ENCODE measurements around the gene SCAMP4. TPM values are rescaled to one million over a fixed set of nuclear protein-coding genes. Genes with fewer than 3 reads are reported as not detected.

The SCAMP4 gene
- total and polyA plus RNA-seq, 2 of the 13 experiments (the other 11 are each of a cell fraction or from before 2014, with no cell fraction given), result 10.7 to 13.7 TPM

- TF ChIP-seq ZNF737 (CRISPR knock-in tag; IDR thresholded peaks at IDR 0.05; ENCODE audit: borderline replicate concordance) (no peak), ELF3 (CRISPR knock-in tag; IDR thresholded peaks at IDR 0.05) (peak; percentile 95), KLF16 (CRISPR knock-in tag; IDR thresholded peaks at IDR 0.05) (peak in 1 of 2 experiments; percentile 92; a peak in 1 of 4 replicates), ZNF20 (CRISPR knock-in tag; IDR thresholded peaks at IDR 0.05) (no peak), ZBTB38 (CRISPR knock-in tag; IDR thresholded peaks at IDR 0.05) (peak; percentile 92), GZF1 (CRISPR knock-in tag; IDR thresholded peaks at IDR 0.05) (no peak), ZNF550 (CRISPR knock-in tag; IDR thresholded peaks at IDR 0.05; ENCODE audit: borderline replicate concordance) (no peak), TCF7L2 (IDR thresholded peaks at IDR 0.05; ENCODE audit: low read depth, low read length) (no peak), NFE2L2 (IDR thresholded peaks at IDR 0.05; ENCODE audit: low read length) (no peak), ZBTB1 (CRISPR knock-in tag; IDR thresholded peaks at IDR 0.05; ENCODE audit: borderline replicate concordance) (no peak), NCOR1 (IDR thresholded peaks at IDR 0.05; ENCODE audit: borderline replicate concordance, low read length) (no peak), ZFP1 (CRISPR knock-in tag; IDR thresholded peaks at IDR 0.05) (no peak), ZNF670 (CRISPR knock-in tag; IDR thresholded peaks at IDR 0.05; ENCODE audit: borderline replicate concordance) (no peak), CCAR2 (optimal IDR thresholded peaks at IDR 0.05; ENCODE audit: low read depth, low read length) (no peak), USF2 (IDR thresholded peaks at IDR 0.05; ENCODE audit: low read depth, low read length) (peak; percentile 92), USF2 (CRISPR knock-in tag; IDR thresholded peaks at IDR 0.05; ENCODE audit: borderline replicate concordance) (peak; percentile 98), PHB2 (IDR thresholded peaks at IDR 0.05; ENCODE audit: partially characterized antibody) (no peak), GMEB2 (CRISPR knock-in tag; IDR thresholded peaks at IDR 0.05; ENCODE audit: low read depth) (peak; percentile 93), CC2D1A (CRISPR knock-in tag; IDR thresholded peaks at IDR 0.05) (no peak), EZH2 (conservative IDR thresholded peaks at IDR 0.05; ENCODE audit: low read depth, low read length) (no peak), MTA1 (CRISPR knock-in tag; IDR thresholded peaks at IDR 0.05; ENCODE audit: borderline replicate concordance) (peak; percentile 69; the same call in 1 of the 2 replicates), PRDM15 (CRISPR knock-in tag; IDR thresholded peaks at IDR 0.05) (0 out of 2 replicates have a peak, but pooled peaks have one; percentile 15)
Measured at GRCh38 chr19:1875646-1876495, 29.3 kb upstream of the SCAMP4 start (continued).

Measured in HepG2 (cell line).